Skeletal muscle satellite cell (primary cell): Measurements from ENCODE around the gene TAF1B.
"Not testable (repeated sequence)": the region's sequence is repeated elsewhere in the genome, so short reads cannot be mapped to it uniquely, and the experiment has no call there.

Source experiments
- H3K27me3 ChIP-seq: 2 replicates; pipeline ENCODE4 v1.7.0; 2013; ENCODE audit warnings: low read length; ENCODE audit not compliant: control insufficient read depth, insufficient read depth
- H3K36me3 ChIP-seq: 2 replicates; pipeline ENCODE4 v1.7.0; 2013; ENCODE audit warnings: mild to moderate bottlenecking, control low read depth, low read length; ENCODE audit not compliant: insufficient read depth
- H3K4me1 ChIP-seq: 2 replicates; pipeline ENCODE4 v1.7.0; 2013; ENCODE audit warnings: low read length; ENCODE audit not compliant: control insufficient read depth, insufficient read depth
- H3K4me2 ChIP-seq: 2 replicates; pipeline ENCODE4 v1.7.0; 2013; ENCODE audit warnings: mild to moderate bottlenecking, low read length
- H3K4me3 ChIP-seq: 2 replicates; pipeline ENCODE4 v1.7.0; 2013; ENCODE audit warnings: low read length
- H3K9ac ChIP-seq: 2 replicates; pipeline ENCODE4 v1.7.0; 2013; ENCODE audit warnings: mild to moderate bottlenecking, low read depth, low read length, moderate library complexity
- H3K9me3 ChIP-seq: replicated peaks from 2 replicates; pipeline ENCODE4 v1.7.0; 2013; ENCODE audit warnings: mild to moderate bottlenecking, control low read depth, low read length

TAF1B gene

DNA sequence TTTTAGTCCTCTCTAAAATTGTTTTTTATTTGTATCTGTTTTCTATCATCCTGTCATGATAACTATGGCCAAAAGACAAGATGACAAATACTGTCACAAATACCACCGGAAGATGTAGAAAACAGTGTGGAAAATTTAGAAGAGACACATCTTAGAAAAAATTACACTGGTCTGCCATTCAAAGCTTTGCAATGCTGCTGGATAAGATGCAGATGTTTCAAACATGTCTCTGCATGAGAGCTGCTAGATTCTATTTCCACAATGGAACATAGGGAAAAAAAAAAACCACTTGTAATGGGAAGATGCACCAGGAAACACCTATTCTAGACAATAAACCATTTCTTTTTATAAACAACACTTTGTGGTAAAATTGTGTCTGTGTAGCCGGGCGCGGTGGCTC lies 5.8 kb upstream of the TAF1B start:
- H3K36me3 ChIP-seq, result no peaks in the 10 kb centered on the region
- H3K4me3 ChIP-seq, result no peak overlapping the region
- no peak overlapping the region for H3K9ac ChIP-seq
- no peaks in the 10 kb centered on the region for H3K9me3 ChIP-seq
- H3K27me3 ChIP-seq, result no peaks in the 10 kb centered on the region
- H3K4me1 ChIP-seq, result peaks cover 13% of the 10 kb centered on the region
- H3K4me2 ChIP-seq, result no peak overlapping the region

DNA sequence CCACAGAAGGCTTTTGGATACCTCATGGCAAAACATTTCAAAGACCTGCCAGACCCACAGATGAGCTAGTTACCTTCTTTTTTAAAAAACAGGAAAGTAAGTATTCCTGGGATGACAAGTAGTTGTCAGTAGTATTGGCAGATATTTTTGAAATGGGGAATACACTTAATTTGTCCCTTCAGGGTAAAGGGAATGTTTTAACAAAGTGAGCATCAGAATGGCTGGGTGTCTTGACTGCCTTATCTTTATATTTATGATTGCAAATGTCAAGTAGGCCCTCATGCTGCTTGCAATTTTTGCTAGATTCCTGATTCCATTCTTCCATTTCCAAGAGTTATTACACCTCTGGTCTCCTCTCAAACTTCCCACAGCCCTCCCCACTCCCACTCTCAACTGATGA lies 4.9 kb upstream of the TAF1B start:
- Histone ChIP-seq H3K27me3 (no peaks in the 10 kb centered on the region), H3K4me1 (peaks cover 12% of the 10 kb centered on the region), H3K36me3 (no peaks in the 10 kb centered on the region), H3K9me3 (no peaks in the 10 kb centered on the region), H3K4me3 (no peak overlapping the region), H3K4me2 (no peak overlapping the region), H3K9ac (no peak overlapping the region)

DNA sequence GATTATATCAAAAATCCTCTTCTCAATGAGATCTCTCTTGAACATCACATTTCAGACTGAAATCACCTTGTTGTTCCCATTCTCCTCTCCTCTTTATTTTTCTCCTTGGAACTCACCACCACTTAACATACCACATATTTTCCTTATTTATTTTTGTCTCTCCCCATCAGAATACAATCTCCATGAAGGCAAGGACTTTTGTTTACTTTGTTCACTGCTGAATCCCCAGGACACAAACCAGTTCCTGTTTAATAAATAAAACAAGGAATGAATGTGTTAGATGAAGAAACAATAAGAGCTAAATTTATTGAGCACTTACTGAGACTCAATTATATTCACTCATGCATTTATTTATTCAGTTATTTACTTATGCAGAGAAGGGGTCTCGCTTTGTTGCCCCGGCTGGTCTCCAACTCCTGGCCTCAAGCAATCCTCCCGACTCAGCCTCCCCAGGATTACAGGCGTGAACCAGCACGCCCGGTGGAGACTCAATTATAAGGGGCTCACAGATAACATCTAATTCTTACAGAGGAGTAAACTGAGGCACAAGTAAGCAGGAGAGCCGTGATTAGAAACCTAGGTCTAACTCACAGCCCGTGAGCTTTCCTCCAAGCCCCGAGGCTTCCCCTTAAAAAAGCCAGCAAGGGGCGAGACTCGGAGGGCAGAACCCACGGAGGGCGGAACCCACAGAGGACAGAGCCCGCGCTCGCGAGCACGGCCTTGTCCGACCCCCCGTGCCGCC lies 616 bp upstream of the TAF1B start:
- Histone ChIP-seq H3K4me2 (peak overlapping the region; percentile 95), H3K36me3 (peaks cover 5% of the 10 kb centered on the region), H3K27me3 (no peaks in the 10 kb centered on the region), H3K4me1 (peaks cover 18% of the 10 kb centered on the region), H3K4me3 (peak overlapping the region; percentile 77), H3K9ac (peak overlapping the region; percentile 93), H3K9me3 (no peaks in the 10 kb centered on the region)

DNA sequence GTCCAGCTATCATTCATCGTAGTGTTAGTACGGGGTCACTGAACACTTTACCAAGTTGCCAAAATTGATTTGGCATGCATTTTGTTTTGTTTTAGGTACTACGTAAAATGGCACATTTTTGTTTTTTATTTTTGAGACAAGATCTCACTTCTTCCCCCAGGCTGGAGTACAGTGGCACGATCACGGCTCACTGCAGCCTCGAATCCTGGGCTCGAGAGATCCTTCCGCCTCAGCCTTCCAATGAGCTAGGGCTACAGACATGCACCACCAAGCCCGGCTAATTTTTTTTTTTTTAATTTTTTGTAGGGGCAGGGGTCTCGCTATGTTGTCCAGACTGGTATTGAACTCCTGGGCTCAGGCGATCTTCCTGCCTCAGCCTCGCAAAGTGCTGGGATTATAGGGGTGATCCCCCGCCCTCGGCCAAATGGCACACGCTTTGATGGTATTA lies 786 bp downstream of the TAF1B start:
- Histone ChIP-seq H3K9me3 (no peaks in the 10 kb centered on the region), H3K9ac (peak overlapping the region; percentile 93), H3K27me3 (no peaks in the 10 kb centered on the region), H3K4me2 (peak overlapping the region; percentile 95), H3K36me3 (peaks cover 5% of the 10 kb centered on the region), H3K4me1 (peaks cover 18% of the 10 kb centered on the region), H3K4me3 (peak overlapping the region; percentile 77)

DNA sequence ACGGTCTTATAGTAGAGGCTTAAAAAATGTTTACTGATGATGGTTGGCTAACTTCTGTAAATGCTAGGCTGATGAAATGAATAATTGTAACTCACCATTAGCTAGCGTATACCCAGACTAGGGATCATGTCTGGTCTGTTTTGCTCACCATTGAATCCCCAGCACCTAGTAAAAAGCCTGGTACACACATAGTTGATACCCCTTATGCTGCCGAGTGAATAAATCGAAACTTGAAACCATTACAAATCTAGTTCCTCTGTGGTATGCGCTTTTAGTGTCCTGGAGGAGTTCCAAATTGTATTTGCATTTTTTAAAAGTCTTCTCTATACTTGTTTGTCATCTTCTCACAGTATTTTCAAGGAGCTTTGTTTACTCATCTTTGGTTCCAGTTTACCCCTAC lies 1.3 kb downstream of the TAF1B start:
- Histone ChIP-seq H3K9ac (peak overlapping the region; percentile 93), H3K36me3 (peaks cover 8% of the 10 kb centered on the region), H3K27me3 (no peaks in the 10 kb centered on the region), H3K9me3 (no peaks in the 10 kb centered on the region), H3K4me3 (peak overlapping the region; percentile 77), H3K4me1 (peaks cover 18% of the 10 kb centered on the region), H3K4me2 (peak overlapping the region; percentile 95)

DNA sequence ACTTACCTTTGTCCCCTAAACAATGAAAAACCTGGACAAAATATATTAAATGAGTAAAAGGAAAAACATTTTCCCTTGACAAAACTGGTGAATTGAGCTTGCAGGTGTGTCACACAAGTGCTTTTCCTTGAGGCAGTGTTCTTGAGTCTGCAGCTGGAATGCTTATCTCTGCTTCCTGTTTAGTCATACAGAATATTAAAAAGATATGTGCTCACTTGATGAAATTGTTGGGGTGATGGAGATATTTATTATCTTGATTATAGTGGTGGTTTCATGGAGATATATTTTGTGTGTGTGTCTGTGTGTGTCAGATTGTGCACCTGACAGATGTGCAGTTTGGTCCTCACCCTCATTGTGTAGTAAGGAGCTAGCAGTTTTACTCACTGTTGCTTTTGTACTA lies 3.3 kb downstream of the TAF1B start:
- no peak overlapping the region for H3K9ac ChIP-seq
- H3K4me3 ChIP-seq, result no peak overlapping the region
- H3K27me3 ChIP-seq, result no peaks in the 10 kb centered on the region
- H3K9me3 ChIP-seq, result no peaks in the 10 kb centered on the region
- no peak overlapping the region for H3K4me2 ChIP-seq
- H3K36me3 ChIP-seq, result peaks cover 27% of the 10 kb centered on the region
- peaks cover 18% of the 10 kb centered on the region for H3K4me1 ChIP-seq

DNA sequence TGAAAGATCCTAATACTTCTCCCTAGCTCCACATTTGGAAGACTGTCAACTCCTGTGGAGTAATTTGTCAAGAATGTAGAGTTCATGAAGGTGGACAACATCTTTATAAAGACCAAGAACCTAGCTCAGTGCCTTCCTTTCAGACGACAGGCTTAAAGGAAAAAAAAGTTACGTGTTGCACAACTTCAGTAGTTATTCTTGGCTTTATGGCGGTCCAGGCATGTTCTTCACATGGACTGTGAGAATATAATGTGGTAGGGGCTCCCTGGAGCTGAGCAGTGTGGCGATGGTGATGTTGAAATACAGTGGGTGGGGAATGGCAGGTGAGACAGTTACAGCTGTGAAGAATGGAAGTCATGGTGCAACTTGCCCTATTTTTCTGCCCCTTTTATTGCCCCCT lies 3.9 kb downstream of the TAF1B start:
- H3K9me3 ChIP-seq, result no peaks in the 10 kb centered on the region
- peaks cover 18% of the 10 kb centered on the region for H3K4me1 ChIP-seq
- peaks cover 33% of the 10 kb centered on the region for H3K36me3 ChIP-seq
- no peak overlapping the region for H3K4me3 ChIP-seq
- no peak overlapping the region for H3K4me2 ChIP-seq
- H3K9ac ChIP-seq, result no peak overlapping the region
- no peaks in the 10 kb centered on the region for H3K27me3 ChIP-seq

DNA sequence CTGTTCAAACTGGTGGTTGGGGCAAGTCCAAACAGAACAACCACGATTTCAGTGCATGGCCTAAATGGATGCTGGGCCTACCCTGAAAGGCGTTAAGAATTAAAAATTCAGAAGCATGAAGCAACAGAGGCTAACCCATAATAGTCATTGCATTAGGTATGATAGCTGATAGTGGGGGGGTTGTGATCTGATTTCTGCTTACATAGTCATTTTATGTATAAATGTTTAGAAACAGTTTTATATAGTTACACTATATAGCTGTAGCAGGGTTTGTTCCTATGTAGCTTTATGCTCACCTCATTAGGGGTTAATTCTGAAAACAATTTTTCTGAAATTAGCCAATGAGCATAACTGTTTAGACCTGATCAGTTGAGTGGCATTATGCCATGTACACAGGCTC lies 9.6 kb downstream of the TAF1B start:
- no peak overlapping the region for H3K4me3 ChIP-seq
- no peaks in the 10 kb centered on the region for H3K27me3 ChIP-seq
- no peaks in the 10 kb centered on the region for H3K4me1 ChIP-seq
- H3K36me3 ChIP-seq, result peaks cover 81% of the 10 kb centered on the region
- no peaks in the 10 kb centered on the region for H3K9me3 ChIP-seq
- no peak overlapping the region for H3K9ac ChIP-seq
- no peak overlapping the region for H3K4me2 ChIP-seq

DNA sequence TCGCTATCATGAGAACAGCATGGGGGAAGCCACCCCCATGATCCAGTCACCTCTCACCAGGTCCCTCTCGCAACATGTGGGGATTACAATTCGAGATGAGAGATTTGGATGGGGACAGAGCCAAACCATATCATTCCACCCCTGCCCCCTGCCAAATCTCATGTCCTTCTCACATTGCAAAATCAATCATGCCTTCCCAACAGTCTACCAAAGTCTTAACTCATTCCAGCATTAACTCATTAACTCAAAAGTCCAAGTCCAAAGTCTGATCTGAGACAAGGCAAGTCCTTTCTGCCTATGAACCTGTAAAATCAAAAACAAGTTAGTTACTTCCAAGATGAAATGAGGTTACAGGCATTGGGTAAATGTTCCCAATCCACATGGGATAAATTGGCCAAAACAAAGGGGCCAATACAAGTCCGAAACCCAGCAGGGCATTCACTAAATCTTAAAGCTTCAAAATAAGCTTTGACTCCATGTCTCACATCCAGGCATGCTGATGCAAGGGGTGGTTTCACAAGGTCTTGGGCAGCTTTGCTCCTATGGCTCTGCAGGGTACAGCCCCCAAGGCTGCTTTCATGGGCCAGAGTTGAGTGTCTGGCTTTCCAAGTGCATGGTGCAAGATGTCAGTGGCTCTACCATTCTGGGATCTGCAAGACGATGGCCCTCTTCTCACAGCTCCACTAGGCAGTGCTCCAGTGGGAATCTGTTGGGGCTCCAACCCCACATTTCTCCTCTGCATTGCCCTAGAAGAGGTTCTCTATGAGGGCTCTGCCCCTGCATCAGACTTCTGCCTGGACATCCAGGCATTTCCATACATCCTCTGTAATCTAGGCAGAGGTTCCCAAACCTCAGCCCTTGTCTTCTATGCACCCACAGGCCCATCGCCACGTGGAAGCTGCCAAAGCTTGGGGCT lies 14.8 kb downstream of the TAF1B start:
- H3K4me1 ChIP-seq, result no peaks in the 10 kb centered on the region
- H3K9me3 ChIP-seq, result peaks cover 4% of the 10 kb centered on the region
- no peak overlapping the region for H3K4me2 ChIP-seq
- H3K27me3 ChIP-seq, result no peaks in the 10 kb centered on the region
- no peak overlapping the region for H3K9ac ChIP-seq
- peaks cover 71% of the 10 kb centered on the region for H3K36me3 ChIP-seq
- no peak overlapping the region for H3K4me3 ChIP-seq

DNA sequence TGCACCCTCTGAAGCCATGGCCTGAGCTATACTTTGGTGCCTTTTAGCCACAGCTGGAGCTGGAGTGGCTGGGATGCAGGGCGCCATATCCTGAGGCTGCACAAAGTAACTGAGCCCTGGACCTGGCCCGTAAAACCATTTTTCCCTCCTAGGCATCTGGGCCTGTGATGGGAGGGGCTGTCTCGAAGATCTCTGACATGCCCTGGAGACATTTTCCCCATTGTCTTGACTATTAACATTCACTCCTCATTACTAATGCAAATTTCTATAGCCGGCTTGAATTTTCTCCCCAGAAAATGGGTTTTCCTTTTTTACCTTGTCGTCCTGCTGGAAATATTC lies 15.4 kb downstream of the TAF1B start:
- Histone ChIP-seq H3K4me2 (no peak overlapping the region), H3K4me1 (no peaks in the 10 kb centered on the region), H3K9ac (no peak overlapping the region), H3K36me3 (peaks cover 65% of the 10 kb centered on the region), H3K9me3 (peaks cover 4% of the 10 kb centered on the region), H3K27me3 (no peaks in the 10 kb centered on the region), H3K4me3 (no peak overlapping the region)

DNA sequence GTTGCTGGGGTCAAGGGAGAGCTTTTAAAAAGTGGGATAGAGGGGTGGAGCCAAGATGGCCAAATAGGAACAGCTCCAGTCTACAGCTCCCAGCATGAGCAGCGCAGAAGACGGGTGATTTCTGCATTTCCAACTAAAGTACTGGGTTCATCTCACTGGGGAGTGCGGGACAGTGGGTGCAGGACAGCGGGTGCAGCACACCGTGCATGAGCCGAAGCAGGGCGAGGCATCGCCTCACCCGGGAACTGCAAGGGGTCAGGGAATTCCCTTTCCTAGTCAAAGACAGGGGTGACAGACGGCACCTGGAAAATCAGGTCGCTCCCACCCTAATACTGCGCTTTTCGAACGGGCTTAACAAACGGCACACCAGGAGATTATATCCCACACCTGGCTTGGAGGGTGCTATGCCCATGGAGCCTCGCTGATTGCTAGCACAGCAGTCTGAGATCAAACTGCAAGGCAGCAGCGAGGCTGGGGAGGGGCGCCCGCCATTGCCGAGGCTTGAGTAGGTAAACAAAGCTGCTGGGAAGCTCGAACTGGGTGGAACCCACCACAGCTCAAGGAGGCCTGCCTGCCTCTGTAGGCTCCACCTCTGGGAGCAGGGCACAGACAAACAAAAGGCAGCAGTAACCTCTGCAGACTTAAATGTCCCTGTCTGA lies 17.8 kb downstream of the TAF1B start:
- H3K9ac ChIP-seq, H3K9me3 ChIP-seq: not testable (repeated sequence)

More for the DNA sequence above, 17.8 kb downstream of the TAF1B start:
- not testable (repeated sequence) for H3K4me3 ChIP-seq, H3K27me3 ChIP-seq, H3K4me2 ChIP-seq, H3K4me1 ChIP-seq
- peaks cover 43% of the 10 kb centered on the region for H3K36me3 ChIP-seq
